Measurements from ENCODE around the gene LRFN4. TPM values are rescaled to one million over a fixed set of nuclear protein-coding genes. Genes with fewer than 3 reads are reported as not detected.

Gene LRFN4
- total RNA-seq, 2 donors from 2014 or later: 14.3 to 15.5 TPM

- no peak for ATAC-seq
- intact Hi-C loops (cut with DNase I): no loop called here
- no peak for DNase-seq
Observed at GRCh38 chr11:66854729-66855211, 2.1 kb upstream of the LRFN4 start.

DNA sequence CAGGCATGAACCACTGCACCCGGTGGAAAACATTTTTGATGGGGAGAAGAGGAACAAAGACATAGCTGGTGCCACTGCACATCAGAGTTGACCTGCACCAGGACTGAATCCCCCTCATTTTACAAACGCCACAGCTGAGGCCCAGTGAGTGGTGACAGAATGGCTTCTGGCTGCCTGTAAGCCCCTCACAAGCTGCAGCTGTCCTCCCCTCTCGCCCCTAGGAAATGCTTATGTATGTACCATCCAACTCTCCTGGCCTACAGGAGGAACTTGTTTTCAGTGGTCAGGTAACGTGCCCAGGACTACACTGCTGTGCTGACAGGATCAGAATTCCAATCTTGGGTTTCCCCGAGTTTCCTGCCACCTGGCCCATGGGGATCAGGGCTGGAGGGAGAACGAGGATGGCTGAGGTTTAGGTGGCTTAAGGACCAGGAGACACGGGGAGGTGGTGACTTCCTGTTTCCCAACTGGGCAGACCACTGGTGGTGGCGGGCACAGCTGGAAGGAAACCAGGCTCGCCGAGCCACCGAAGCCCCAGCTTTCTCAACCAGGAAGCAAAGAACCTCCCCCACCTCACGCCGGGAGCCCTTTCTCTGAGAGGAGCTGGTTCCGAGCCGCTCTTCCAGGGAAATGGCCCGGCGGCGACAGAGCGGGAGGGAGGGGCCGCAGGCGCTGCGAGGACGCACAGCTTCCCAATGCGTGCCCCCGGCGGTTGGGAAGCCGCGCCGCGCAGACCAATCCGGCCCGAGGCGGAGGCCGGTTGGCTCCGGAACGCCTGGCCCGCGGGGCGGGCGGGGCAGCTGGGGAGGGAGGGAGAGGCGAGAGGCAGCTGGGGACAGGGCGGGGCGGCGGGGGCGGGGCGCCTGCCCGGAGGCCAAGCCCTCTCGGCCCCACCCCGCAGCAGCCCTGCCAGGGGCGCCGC is 1.0 kb upstream of the LRFN4 start:
- peak; percentile 93 to 94 for ATAC-seq
- intact Hi-C loops (cut with DNase I): no loop called here
- peak; percentile 96 for DNase-seq

DNA sequence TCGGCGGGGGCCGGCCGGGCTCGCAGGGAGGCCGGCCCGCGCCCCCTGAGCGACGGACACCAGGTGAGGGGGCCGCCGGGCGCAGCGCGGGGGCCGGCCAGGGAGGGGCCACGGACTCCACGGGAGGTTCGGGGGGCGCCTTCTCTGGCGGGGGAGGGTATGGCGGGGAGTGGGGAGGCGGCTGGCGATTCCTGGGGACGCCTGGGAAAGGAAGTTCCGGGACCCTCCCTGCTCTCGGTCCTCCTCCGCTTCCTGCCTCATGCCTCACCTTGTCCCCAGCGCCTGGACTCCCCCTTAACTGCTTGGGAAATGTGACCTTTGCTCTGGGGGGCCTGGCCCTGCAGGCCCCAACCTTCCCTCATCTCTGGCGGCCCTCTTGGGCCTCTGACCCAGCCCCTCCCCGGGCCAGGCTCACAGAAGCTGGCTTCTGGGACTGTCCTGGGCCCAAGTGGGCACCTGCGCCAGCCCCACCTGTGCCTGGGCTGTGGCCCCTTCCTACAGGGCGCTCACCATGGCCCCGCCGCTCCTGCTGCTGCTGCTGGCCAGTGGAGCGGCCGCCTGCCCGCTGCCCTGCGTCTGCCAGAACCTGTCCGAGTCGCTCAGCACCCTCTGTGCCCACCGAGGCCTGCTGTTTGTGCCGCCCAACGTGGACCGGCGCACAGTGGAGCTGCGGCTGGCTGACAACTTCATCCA is 516 bp downstream of the LRFN4 start:
- DNase-seq: no peak
- intact Hi-C loops (cut with DNase I): no loop called here
- no peak for ATAC-seq

DNA sequence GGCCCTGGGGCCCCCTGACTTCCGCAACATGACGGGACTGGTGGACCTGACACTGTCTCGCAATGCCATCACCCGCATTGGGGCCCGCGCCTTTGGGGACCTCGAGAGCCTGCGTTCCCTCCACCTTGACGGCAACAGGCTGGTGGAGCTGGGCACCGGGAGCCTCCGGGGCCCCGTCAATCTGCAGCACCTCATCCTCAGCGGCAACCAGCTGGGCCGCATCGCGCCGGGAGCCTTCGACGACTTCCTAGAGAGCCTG is 992 bp downstream of the LRFN4 start:
- no peak for ATAC-seq
- intact Hi-C loops (cut with DNase I): no loop called here
- DNase-seq: no peak

DNA sequence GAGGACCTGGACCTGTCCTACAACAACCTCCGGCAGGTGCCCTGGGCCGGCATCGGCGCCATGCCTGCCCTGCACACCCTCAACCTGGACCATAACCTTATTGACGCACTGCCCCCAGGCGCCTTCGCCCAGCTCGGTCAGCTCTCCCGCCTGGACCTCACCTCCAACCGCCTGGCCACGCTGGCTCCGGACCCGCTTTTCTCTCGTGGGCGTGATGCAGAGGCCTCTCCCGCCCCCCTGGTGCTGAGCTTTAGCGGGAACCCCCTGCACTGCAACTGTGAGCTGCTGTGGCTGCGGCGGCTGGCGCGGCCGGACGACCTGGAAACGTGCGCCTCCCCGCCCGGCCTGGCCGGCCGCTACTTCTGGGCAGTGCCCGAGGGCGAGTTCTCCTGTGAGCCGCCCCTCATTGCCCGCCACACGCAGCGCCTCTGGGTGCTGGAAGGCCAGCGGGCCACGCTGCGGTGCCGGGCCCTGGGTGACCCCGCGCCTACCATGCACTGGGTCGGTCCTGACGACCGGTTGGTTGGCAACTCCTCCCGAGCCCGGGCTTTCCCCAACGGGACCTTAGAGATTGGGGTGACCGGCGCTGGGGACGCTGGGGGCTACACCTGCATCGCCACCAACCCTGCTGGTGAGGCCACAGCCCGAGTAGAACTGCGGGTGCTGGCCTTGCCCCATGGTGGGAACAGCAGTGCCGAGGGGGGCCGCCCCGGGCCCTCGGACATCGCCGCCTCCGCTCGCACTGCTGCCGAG is 1.5 kb downstream of the LRFN4 start:
- intact Hi-C loops (cut with DNase I): no loop called here
- DNase-seq (no peak), ATAC-seq (no peak)

- intact Hi-C loops (cut with DNase I): no loop called here
- ATAC-seq: no peak
- DNase-seq: no peak
Observed at GRCh38 chr11:66858939-66859685, 2.2 kb downstream of the LRFN4 start.

DNA sequence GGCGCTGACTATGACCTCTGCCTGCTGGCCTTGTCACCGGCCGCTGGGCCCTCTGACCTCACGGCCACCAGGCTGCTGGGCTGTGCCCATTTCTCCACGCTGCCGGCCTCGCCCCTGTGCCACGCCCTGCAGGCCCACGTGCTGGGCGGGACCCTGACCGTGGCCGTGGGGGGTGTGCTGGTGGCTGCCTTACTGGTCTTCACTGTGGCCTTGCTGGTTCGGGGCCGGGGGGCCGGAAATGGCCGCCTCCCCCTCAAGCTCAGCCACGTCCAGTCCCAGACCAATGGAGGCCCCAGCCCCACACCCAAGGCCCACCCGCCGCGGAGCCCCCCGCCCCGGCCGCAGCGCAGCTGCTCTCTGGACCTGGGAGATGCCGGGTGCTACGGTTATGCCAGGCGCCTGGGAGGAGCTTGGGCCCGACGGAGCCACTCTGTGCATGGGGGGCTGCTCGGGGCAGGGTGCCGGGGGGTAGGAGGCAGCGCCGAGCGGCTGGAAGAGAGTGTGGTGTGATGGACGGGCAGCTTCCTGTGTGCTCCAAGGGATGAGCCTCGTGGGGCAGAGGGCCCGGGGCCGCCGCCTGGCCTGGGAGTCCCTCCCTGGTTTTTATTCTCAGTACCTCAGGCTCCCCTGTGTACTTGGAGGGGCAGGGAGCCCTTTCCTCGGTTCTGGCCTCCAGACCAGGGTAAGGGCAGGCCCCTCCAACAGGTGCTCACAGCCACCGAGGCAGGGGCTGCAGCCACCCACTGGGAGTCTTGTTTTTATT is 3.0 kb downstream of the LRFN4 start:
- ATAC-seq: no peak
- intact Hi-C loops (cut with DNase I): no loop called here
- no peak for DNase-seq

GRCh38 chr11:66860449-66860831 is 3.6 kb downstream of the LRFN4 start:
- DNase-seq: no peak

GRCh38 chr11:66861038-66861773 is 4.3 kb downstream of the LRFN4 start:
- DNase-seq: no peak
- no peak for ATAC-seq
- intact Hi-C loops (cut with DNase I): no loop called here

More at GRCh38 chr11:66860449-66860831, 3.6 kb downstream of the LRFN4 start:
- ATAC-seq: no peak
- intact Hi-C loops (cut with DNase I): no loop called here

- DNase-seq (no peak), ATAC-seq (no peak)
- intact Hi-C loops (cut with DNase I): no loop called here
Observed at GRCh38 chr11:66861774-66862558, 5.1 kb downstream of the LRFN4 start.

DNA sequence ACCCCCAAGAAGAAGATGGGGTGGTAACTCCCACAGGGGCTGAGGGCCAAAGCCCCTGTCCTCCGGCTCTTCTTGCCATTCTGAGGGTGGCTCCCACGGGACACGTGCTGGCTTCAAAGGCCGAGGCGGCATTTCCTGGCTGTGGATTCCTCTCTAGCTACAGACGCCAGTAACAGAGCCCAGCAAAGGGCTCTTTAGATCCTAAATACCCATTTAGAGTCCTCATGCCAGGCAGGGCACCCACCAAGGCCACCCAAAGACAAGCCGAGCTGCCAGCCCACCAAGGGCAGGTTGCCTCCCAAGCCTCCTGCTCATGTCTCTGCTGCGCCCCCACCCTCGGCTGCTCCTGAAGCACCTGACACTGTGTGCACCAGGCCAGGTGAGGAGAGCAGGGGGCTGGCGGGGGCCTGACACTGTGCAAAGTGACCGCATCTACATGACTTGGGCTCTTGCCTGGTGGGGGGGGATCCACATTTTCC is 5.7 kb downstream of the LRFN4 start:
- ATAC-seq (no peak), DNase-seq (no peak)
- intact Hi-C loops (cut with DNase I): no loop called here

- ATAC-seq (no peak), DNase-seq (no peak)
- intact Hi-C loops (cut with DNase I): no loop called here
Observed at GRCh38 chr11:66863428-66864125, 6.7 kb downstream of the LRFN4 start.

DNA sequence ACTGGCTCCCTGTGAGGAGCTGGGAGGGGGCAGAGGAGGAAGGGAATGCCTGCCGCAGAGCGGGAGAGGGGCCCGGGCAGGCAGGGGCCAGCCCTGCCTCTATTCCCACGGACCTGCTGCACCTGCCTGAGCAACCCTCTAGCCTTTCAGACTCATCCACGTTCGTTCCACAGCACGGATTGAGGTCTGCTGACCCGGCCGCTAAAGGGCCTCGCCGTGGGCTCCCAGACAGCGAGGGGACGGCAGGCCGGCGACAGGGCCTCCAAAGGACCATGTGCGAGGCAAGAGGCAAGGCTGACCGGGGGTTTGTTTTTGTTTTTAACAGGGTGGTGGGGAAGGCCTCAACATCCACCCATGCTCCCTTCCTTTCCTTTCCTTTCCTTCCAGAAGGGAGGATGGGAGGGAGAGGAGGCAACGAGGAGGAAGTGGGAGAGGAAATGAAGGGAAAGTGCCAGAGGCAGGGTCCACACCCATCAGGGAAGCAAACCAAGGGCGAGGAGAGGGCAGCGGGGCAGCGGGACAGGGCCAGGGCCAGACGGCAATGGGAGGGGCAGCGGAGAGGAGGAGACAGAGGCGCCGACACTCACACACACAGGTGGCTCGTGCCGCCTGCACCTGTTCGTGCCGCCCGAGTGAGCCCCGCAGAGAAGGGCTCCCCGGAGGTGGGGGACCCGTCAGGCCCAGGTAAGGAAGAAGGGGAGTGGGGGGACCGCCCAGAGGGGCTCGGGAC is 7.5 kb downstream of the LRFN4 start:
- intact Hi-C loops (cut with DNase I): no loop called here

GRCh38 chr11:66864924-66865697 is 8.2 kb downstream of the LRFN4 start:
- intact Hi-C loops (cut with DNase I): no loop called here
- DNase-seq (no peak), ATAC-seq (peak in 1 of 2 donors; percentile 29)

More for the DNA sequence above, 7.5 kb downstream of the LRFN4 start:
- DNase-seq (no peak), ATAC-seq (no peak)

- intact Hi-C loops (cut with DNase I): no loop called here
- DNase-seq (no peak), ATAC-seq (no peak)
Observed at GRCh38 chr11:66866007-66866406, 9.1 kb downstream of the LRFN4 start.

All from left cardiac atrium (tissue), 4 donors.